ENCODE data around the gene FOXK2.

GRCh38 chr17:82483836-82484235 is 35.7 kb upstream of the FOXK2 start:
- TF ChIP-seq POLR2A (IDR thresholded peaks at IDR 0.05) (no peak), CTCF (IDR thresholded peaks at IDR 0.05) (no peak)
